NCI-H748 (cell line): ENCODE data around the gene PLEKHM3.
"Not testable (repeated sequence)": the region's sequence is repeated elsewhere in the genome, so short reads cannot be mapped to it uniquely, and the experiment has no call there.

ENCODE experiments used
- DNase-seq: peaks from one replicate; lab custom pipeline; 2025; ENCODE audit not compliant: unreplicated experiment; lab: John Stamatoyannopoulos, UW

The PLEKHM3 gene

GRCh38 chr2:207926989-207927300 lies 98.4 kb downstream of the PLEKHM3 start:
- DNase-seq: no peak

DNA sequence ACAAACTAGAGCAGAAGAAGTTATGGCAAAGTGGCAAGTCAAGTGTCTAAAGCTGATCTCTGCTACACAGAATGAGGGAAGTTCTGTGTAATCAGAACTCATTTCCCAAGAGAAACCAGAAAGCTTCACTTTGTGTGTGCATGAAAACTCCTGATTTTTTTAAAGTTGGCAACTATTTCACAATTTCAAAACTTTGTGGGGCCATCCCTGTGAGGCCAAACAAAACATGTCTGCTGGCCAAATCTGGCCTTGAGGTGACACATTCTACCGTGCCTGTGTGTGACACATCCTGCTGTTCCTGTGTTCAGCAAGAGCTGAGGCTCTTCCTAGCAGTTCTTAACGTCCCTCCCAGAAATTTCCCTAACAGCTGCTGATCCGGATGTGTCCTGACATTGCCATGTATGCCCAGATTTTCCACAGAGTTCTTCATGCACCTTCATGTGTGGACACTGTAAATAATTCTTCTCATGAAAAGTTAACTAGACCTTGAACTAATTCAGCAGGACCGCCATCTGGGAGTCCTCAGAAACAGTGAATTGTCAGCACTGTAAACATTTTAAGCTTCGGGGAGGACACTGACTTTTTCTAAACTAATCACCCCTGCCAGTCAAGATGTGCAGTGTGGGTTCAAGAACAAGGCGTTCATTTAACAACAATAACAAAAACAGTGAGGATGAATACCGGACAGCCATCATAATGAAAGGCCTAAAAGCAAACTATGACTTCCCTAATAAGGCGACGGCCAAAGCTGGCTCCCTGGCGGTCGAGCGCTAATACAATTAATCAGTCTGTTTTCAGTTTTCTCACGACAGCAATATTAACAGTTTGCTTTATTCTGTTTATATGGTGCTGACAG lies 99.0 kb downstream of the PLEKHM3 start:
- DNase-seq: peak; percentile 51

DNA sequence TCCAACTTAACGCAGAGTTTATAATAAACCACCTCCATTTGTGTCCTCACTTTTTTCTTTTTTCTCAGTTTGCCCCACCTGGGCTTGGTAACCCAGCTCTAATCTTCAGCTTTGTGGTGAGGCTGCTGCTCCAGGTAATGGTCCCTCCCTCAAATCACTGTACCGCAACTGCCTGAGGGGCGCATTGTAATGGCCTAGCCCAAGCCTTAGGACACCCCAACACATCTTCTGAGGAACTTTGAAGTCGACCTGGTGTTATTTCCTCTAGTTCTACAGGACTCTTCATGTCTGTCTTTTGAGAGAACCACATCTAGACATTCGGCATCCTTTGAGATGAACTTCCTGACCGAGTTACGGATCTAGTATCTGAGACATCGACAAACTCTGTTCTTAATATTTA lies 99.7 kb downstream of the PLEKHM3 start:
- no peak for DNase-seq

GRCh38 chr2:207921606-207922005 lies 103.7 kb downstream of the PLEKHM3 start:
- no peak for DNase-seq

GRCh38 chr2:207920721-207921120 lies 104.6 kb downstream of the PLEKHM3 start:
- no peak for DNase-seq

DNA sequence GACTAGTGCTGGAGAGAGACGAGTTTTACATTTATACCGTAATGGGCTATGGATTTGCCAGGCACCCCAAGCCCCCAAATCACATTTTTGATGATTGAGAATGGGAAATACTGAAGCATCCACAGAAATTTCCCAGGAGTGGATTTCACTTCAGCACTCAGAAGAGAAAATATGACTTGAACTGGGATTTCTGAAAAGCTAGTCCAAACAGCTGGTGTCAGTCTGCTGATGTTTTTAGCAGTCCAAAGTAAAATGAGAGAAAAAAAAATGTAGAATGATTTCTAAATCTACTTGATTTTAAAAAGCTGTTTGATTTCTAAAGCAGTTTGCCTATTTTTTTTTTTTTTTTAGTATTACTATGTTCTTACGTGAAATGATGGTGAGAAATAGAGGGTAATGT lies 105.0 kb downstream of the PLEKHM3 start:
- DNase-seq: no peak

GRCh38 chr2:207919164-207919919 lies 106.0 kb downstream of the PLEKHM3 start:
- DNase-seq: no peak

GRCh38 chr2:207914716-207915115 lies 110.6 kb downstream of the PLEKHM3 start:
- no peak for DNase-seq

- no peak for DNase-seq
Measured at GRCh38 chr2:207913772-207914358, 111.5 kb downstream of the PLEKHM3 start.

- no peak for DNase-seq
Measured at GRCh38 chr2:207911856-207912255, 113.5 kb downstream of the PLEKHM3 start.

DNA sequence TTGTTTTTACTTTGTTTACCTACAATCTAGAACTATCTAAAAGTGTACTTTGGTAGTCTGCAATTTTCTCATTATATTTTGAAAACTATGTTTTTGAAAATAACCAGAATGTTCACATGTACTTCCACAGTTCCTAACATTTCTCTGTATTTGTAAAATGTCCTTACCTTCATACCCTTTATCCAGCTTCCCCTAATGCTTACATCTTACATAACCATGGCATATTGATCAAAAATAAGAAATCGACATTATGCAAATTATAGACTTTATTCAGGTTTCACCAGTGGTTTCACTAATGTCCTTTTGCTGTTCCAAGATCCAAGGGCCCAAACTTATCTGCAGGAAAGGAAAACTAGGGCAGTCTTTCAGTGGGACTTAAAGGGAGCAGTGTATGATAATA lies 114.1 kb downstream of the PLEKHM3 start:
- no peak for DNase-seq

GRCh38 chr2:207906495-207906894 lies 118.8 kb downstream of the PLEKHM3 start:
- DNase-seq: not testable (repeated sequence)

- DNase-seq: no peak
Measured at GRCh38 chr2:207905546-207905945, 119.8 kb downstream of the PLEKHM3 start.

- no peak for DNase-seq
Measured at GRCh38 chr2:207903236-207903635, 122.1 kb downstream of the PLEKHM3 start.

- DNase-seq: no peak
Measured at GRCh38 chr2:207902821-207903220, 122.5 kb downstream of the PLEKHM3 start.

DNA sequence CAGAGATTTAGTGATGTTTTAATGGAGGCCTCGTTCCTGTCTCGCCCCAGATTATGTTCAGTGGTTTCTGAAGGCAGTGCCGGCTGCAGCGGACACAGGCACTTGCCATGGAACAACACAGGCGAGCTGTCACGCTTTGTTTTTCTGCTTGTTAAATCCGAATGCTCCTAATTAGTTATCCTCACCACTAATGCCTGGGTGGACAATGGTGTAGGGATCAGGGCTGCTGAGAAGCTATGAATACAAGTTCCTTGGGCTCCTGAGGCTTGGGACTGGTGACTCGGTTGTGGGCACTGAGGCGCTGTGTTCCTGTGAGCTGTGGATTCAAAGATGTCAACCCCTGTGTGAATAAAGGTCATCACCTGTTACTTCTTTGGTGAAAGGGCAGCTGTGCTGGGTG lies 123.5 kb downstream of the PLEKHM3 start:
- no peak for DNase-seq

DNA sequence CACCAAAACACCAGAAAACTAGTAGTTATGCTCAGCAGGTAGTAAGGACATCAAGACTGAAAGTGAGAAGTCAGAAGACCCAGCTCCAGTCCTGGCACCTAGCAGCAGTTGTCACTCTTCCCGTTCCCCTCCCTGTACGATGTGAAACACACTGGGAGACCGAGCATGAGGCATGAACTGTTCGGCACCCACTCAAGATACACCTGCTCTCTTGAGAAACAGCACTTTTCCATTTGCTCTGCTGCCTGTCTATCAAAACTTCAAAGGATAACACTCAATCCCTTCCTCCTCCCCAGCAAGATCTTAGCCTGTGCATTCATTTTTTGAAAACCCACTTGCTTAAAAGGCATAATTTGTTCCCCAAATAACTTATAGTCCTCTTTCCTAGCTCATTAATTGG lies 123.9 kb downstream of the PLEKHM3 start:
- DNase-seq: no peak

DNA sequence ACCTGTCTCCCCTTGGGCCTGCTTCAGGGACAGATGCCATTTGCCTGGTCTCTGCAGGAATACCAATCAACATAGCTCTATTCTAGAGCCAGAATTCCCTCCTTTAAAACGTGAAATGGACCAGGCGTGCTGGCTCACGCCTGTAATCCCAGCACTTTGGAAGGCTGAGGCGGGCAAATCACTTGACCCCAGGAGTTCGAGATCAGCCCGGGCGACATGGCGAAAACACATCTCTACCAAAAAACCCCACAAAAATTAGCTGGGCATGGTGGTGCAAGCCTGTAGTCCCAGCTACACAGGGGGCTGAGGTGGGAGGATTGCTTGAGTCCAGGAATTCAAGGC lies 127.0 kb downstream of the PLEKHM3 start:
- no peak for DNase-seq

DNA sequence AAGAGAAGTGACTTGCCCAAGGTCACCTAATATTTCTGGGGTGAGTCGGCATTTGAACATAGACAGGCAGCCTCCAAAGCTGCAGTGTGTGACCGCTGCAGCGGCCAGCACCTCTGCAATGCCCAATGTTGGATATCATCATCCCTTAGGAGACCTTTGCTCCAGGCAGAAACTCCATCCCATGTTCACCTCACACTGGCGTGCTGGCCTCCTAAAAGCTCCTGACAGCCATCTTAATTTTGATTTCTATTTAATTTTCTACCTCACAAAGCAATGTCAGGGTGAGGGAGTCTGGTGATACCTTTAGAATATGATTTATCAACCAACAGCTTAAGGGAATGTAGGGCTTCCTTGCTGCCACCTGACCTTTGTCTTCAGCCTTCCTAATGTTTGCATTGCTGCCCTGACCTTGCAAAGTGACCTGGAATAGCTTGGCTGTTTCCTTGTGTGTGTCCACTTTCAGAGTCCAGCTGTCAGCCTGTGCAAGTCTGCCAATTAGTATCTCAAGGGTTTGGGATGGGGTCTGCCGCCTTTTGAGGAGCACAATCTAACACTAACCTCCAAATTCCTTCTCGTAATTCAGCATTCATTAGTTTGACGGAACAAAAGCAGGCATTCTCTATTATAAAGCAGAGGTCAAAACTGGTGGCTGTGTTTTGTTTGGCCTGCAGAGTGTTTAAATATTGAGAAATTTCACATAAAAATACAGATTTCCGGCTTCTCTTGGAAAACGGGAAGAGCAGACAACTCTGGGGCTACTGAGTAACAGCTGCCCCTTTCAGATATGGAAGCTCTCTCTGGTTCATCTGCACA lies 127.6 kb downstream of the PLEKHM3 start:
- no peak for DNase-seq

GRCh38 chr2:207896525-207897285 lies 128.6 kb downstream of the PLEKHM3 start:
- DNase-seq: peak; percentile 44
